SK-N-DZ (cell line): ENCODE data around the gene PHAF1.

Experiments
- DNase-seq: peaks from one replicate; pipeline ENCODE4 v3.0.0-alpha.2; 2015; ENCODE audit warnings: low spot score

The PHAF1 gene

DNA sequence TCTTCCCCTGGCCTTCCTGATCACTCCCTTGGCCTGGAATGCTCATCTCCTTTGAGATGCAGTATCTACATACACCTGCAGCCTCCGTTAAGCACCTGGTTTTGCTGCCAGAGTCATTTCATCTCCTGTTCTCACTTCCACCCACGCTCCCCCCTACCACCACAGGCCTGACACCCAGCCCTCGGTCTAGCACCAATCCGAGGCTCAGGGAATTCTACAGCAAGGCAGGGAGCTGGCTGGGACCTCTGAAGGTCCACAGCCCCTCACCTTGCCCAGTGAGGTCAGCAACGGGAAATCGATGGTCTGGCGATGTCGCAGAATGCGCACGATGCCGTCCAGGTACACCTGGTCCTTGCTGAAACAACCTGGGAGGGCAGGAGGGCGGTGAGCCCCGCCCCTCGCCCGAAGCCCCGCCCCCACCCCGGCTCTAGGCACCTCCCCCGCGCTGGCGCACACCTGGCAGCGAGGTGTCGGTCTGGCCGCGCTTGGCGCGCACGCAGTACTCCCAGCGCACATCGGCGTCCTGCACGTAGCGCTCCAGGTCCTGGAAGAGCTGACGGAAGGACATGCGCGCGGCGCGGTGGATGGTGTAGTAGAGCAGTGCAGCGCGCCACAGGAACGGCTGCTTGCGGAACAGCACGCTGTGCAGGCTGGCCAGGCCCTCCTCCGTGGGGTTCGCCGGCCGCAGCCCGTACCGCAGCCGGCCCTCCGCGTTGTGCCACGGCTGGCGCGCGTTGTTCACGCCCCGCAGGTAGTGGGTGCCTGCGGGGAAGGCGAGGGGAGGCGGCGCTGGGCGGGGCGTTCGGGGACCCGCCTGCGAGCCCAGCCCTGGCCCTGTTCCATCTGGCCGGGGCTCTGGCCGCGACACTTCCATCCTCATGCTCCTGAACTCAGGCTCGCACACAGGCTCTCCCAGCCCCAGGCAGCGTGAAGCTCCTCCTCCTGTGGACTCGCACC lies 68.3 kb downstream of the PHAF1 start:
- no peak for DNase-seq

DNA sequence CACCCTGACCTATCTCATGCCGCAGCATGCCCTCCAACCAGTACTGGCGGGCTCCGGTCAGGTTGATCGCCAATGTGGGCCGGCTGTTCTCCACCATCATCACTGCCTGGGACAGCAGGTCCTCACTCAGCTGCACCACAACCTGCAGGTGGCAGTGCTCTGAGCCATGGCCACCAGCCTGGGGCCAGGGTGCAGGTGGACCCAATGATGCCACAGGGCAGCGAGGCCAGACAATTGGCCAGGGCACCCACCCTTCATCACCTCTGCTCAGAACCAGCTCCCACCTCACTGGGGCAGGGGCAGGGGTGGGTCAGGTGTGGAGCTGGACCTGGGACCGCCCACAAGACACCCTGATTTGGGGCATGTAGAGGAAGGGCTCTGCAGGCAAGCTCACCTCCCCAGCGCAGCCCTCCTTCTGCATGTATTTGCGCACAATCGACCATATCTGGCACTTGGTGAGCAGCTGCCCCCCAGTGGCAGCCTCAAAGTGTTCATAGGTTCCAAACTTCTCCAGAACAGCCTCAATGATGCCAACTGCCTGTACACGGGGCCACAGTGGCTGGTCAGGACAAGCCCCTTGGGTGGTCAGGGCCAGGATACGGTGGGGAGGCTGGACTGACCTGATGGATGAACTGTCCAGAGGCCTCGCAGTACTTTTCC lies 69.8 kb downstream of the PHAF1 start:
- no peak for DNase-seq

DNA sequence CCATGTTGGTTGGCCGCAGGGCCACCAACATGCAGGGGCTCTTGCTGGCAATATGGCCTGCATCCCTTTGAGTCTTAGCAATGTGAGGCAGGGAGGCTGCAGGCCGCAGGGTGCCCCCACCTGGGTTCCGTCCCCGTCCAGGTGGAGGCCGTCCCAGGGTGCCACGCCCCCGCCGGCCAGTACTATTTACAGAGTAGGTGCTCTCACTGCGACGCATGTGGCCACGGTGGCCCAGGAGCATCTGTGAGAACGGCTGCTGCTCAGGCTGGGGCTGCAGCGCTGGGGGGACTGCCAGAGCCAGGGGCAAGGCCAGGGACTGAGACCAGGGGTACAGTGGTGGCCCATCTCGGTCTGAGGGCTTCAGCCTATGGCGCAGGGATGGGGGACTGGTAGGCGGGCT lies 70.4 kb downstream of the PHAF1 start:
- DNase-seq: no peak

DNA sequence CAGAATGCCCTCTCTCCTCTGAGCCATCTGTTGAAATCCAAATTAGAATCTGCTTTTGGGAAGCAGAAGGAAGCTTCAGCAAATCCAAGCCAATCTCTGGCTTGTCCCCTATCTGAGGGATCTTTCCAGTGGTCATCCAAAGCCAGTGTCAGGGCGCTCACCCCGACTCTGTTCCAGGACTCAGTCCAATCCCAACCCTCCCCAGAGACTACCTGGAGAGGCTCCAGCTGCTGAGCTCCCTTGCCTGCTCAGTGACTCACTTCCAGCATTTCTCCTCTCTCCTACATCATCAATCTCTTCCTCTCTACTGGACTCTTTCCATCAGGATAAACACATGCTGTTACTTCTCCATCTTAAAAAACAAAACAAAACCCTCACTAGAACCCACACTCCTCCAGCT lies 71.6 kb downstream of the PHAF1 start:
- no peak for DNase-seq

DNA sequence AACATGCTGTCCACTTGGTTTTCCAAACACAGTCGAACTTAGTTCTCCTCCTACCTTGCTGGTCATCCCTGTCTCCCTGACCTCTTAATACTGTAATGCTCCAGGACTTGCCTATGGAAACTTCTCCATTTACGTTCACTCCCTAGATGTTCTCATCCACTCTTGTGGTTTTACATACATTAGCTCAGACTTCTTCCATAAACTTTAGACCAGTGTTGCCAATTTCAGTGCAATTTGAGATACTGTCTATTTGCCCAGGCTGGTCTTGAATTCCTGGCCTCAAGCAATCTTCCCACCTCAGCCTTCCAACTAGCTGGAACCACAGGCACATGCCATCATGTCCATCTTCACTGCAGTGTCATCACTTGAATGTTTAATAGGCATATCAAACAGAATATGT lies 72.5 kb downstream of the PHAF1 start:
- DNase-seq: no peak

DNA sequence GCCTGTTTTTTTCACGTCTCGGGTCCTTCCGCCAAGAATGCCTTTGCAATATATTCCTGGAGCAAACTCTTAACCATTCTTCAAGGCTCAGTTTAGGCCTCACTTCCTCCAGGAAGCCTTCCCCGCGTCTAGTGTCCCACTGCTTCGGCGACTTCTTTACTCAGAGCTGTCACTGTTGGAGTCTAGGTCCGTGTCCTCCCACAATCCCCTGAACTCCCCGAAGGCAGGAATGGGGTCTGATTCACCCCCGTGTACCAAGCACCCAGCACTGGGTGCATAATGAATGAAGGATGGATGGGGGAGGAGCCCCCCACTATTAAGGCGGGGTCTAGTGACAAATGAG lies 73.5 kb downstream of the PHAF1 start:
- DNase-seq: no peak

DNA sequence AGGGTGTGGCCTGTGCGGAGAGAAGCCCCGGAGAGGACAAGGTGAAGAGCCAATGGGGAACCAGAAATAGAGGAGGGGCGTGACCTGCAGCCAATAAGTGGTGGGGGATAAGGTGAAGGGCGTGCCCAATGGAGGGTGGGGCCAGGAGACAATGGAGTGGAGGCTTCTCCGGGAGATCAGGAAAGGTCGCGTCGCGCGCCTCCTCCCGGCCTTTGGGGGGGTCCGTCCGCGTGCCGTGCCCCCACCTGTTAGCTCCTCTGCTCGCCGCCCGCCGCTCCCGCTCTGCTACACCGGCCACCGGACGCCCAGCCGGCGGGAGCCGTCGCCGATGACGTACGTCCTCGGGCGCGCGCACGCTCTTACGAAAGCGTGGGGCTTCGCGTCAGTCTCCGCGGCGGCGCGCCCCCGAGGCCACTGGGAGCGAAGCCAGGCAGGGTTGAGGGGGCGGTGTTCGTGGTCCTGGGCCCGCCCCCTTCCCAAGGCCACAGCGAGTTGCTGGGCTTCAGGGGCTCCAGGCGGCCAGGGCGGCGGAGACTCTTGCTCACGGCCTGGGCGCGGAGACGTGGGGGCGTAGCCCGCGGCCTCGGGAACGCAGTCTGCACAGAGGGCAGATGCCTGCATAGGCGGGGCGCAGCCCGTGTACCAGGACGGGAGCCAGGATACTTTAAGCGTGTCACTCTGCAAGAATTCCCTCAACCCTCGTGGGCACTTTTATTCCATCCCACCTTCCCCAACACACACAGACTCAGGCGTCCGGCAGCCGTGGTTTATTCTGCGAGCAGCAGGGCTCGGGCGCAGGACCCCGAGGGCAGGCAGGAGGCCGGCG lies 74.1 kb downstream of the PHAF1 start, which contains the start of gene MATCAP1:
Gene MATCAP1, minus strand, starts transcription at position 337 of the 826 bp plus-strand sequence. CDS start 3,353 bp downstream, outside the sequence.
- DNase-seq: peak; percentile 99

DNA sequence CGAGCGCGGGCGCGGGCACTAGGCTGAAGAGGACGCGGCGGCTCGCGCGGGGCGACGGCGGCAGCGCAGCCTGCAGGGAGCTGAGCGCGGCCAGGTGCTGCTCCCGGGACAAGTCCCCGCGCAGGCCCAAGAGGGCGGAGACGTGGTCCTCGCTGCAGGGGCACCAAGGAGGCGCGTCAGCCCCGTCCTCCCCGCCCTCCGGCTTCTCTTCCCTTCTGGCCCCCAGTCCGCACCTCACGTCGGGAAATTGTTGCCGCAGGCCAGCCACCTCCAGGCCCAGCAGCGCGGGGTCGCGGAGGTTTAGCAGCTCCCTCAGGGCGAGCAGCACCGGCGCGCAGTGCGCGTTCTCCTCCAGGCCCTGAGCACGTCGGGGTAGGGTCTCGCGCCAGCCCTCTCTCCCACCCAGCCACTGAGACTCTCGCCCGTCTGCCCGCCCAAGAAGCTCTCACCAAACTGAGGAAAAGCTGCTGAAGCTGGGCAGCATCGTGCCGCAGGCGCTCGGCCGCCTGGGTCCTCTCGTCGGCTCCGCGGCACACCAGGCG lies 74.8 kb downstream of the PHAF1 start:
- DNase-seq: no peak

DNA sequence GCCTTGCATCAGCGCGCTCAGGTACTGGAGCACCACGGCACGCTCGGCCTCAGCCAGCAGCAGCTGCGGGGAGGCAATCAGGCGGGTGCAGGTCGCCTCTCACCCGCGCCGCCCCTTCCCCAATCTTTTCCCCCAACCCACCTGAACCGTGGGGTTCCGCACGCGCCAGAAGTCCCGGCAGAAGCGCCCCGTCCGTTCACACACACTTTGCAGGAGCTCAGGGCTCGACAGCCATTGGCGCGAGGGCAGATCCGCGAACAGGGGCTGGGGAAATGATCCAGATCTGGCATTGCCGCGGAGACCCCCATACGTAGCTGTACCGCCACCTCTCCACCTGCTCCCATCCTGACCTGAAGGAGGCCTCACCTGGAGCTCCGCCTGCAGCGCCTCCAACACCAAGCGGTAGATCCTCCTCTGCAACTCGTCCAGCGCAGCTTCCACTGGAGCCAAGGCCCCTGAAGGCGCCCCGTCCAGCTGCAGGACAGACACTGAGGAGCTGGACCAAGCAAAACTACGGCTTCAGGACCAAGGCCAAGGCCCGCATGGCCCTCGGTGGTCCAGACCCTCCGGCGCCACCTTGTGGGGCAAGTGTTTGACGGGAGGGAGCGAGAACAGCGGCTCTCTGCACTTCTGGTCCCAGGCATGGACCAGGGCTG lies 75.4 kb downstream of the PHAF1 start:
- peak; percentile 86 for DNase-seq

DNA sequence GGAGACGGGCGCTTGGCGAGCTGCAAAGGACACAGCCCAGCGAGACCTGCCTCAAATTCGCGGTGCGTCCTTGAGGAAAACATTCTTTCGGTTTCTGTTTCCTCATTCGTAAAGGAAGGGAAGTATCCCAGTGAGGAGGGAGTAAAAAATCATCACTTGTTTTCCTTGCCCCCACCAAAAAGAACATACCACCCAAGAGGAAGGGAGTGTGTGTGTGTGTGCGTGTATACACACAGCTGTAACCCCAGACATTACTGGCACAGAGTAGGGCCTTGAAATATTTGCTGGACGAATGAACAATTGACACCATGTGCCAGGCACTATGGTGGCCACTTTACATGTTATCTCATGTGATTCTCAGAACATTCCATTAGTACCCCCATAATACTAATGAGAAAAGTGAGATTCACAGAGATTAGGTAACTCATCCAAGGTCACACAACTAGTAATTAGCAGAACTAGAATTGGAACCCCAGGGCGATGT lies 76.0 kb downstream of the PHAF1 start:
- no peak for DNase-seq

DNA sequence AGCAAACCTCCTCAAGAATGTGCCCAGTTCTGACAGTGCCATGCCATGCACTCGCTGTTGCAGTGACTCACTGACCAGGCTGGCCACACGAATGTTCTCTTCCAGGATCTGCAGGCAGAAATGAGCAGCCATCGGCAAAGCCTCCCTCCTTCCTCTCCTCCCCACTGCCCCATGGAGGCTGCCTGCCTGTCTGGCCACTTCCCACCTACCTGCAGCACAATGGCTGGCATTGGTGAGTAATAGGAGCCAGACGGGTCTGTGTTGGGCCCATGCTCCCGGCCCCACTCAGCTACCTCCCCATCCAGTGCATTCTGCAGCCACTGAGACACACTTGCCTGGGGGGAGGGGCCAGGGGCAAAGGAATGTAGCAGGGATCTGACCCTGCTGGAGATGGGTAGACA lies 76.8 kb downstream of the PHAF1 start:
- DNase-seq: no peak

DNA sequence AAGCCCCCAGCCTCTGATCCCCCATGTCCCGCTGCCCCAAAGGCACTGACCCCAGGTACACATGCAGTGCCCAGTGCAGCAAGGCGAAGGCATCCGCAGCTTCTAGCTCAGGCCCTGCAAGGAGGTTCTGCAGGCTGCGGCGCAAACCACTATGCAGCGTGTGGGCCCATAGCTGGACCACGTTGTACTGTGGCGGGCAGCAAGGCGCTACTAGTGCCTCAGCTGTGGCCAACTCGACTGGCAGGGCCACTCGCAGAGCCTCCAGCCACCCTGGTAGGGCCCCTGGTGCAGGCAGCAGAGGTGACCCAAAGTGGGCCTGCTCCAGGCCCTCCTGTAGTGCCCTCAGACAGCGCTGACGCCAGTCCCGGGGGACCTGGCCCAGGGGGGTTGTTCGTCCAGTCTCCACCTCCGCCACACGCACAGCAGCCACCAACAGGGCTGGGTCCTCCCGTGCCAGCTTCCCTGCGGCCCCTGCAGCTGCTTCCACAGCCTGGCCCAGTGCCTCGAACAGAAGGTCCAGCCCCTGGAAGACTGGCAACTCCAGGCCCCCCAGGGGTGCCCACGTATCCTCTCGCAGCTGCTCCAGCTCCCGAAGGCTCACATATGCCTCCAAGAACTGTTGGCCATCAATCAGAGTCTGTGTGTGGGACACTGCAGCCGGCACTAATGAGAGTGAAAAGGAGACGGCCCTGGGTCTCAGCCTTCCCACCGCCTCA lies 77.6 kb downstream of the PHAF1 start:
- no peak for DNase-seq

DNA sequence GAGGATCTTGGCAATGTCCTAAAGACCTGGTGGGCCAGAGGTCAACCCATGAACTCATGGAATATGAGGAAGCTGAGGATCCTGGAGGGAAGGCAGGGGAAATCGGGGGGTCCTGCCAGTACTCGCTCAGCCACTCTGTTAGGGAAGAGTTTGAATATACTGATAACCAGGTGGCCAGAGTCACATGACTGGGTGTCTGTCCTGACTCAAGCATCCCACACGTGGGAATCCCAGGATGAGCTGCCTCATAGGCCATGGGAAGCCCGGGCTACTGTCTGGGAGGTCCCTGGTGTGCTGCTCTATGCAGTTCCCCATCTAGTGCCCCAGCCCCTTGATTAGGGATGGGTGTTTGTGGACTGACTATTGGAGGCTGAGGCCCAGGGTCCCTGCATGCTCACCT lies 78.6 kb downstream of the PHAF1 start:
- no peak for DNase-seq

DNA sequence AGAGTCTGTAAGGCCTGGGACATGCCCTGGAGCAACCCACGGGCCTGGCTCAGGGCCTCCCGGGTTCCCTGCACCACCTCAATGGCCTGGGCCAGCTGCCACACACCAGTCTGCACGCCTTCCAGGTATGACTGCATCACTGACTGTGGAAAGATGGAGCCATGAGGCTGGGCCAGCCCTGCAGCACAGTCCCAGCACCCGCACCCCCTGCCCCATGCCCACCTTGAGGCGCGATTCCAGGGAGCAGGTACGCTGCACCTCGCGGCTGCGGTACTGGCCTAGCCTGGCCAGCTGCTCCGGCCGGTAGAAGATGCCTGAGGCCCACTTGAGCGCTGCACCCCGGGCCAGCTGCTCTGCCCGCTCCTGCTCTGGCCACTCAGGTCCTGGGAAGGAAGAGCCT lies 79.1 kb downstream of the PHAF1 start:
- DNase-seq: no peak

DNA sequence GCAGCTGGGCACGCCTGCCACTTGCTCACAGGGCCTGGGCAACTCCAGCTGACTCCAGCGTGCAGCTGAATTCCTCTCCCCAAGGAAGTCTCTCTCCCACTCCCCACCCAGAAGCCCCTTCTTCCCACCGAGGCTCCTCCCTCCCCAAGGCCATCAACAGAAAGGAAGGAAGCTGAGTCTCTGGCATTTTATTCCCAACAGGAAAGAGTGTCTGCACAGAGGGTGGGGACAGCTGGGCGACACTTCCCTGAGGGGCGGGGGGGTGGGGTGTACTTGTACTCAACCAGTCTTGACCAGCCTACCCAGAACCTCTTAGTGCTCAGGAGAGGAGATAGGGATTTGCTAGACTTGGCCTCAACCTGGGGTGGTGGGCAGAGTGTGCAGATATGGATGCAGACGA lies 80.3 kb downstream of the PHAF1 start, which contains the start of gene EXOC3L1:
Gene EXOC3L1, minus strand, starts transcription at position 96 of the 400 bp plus-strand sequence. CDS start 460 bp downstream, outside the sequence.
- DNase-seq: peak; percentile 81

DNA sequence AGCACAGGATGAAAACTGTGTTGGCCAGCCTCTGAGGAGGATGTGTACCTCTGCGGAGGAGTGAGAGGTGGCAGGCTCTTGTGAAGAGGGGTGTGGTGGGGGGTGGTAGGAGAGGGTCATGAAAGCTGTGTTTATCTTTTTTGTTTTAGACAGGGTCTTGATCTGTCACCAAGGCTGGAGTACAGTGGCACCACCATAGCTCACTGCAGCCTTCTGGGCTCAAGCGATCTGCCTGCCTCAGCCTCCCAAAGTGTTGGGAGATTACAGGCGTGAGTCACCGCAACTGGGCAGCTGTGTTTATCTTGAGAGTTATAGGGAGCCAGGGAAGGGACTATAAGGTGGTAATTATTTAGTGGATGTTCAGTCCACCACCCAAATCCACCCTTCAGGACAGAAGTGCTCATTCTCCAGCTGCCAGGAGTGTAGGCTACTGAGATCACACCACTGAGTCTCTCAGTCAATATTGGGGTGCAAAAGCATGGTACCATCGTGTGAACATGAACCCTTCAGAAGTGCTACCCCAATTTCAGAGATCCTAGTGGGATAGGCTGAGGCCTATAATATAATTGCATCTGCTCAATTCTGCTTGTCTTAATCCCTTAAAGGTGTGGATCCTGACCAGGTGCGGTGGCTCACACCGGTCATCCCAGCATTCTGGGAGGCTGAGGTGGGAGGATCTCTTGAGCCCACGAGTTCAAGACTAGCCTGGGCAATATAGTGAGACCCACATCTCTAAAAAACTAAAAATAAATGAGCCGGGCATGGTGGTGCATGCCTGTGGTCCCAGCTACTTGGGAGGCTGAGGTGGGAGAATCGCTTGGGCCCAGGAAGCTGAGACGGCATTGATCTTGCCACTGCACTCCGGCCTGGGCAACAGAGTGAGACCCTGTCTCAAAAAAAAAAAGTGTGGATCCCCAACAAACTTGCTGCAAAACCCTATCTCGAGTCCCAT lies 81.0 kb downstream of the PHAF1 start:
- DNase-seq: no peak

DNA sequence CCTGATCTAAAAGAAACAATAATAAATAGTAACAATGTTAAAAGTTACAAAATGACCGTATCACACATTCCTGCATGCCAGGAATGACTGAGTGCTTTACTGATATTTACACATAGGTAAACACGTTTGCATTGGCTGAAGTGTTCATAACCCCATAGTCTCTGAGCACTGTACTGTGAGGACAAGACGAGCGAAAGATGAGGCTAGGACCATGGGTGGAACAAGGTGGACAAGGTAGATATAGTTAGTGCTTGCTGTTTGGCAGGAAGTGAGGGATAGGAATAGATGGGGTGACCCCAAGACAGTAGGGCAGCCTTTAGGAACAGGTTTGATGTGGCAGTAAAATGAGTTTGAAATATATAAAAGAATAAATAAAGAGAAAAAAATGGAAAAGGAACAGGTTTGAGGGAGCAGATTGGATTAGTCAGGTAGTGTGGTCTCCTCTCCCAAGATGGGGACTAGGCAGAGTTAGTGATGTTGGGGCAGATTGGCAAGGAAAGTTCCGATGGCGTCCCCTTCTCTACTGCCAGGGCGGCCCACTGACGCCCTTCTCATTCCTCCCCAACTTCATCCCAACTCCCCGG lies 81.8 kb downstream of the PHAF1 start:
- no peak for DNase-seq

DNA sequence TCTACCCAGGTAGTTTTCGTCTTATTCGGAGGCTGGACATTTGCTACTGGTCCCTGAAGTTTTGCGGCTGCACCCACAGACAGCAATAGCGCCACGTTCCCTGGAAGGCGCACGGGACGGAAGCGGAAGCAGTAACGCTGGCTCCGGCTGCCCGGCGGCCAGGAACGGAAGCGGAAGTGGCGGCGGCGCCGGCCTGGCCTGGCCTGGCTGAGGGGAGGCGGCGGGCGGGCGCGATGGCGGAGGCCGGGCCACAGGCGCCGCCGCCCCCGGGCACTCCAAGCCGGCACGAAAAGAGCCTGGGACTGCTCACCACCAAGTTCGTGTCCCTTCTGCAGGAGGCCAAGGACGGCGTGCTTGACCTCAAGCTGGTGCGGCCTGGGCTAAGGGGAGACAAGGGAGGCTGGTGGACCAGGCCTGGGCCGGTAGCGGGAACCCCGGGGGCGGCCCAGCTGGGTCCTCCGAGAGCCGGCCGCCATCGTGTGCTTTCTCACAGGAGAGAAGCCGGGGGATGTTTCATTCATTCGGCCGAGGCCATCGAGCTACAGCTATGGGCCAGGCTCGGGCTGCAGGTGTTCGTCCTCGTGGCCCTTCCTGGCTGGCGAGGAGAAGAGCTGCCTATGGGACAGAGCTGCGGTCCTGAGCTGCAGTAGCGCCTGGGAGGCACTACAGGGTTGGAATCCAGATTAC lies 82.4 kb downstream of the PHAF1 start, which contains the start of gene E2F4:
Gene E2F4, plus strand, starts transcription at position 161 of the 687 bp plus-strand sequence. Its CDS starts 73 bp downstream, at position 234.
- DNase-seq: peak; percentile 87
